NCI-H774 (cell line): ENCODE data around the gene PAK1IP1.
"Not testable (repeated sequence)": the region's sequence is repeated elsewhere in the genome, so short reads cannot be mapped to it uniquely, and the experiment has no call there.

ENCODE experiments used
- DNase-seq: peaks from one replicate; lab custom pipeline; 2025; lab: John Stamatoyannopoulos, UW

PAK1IP1 gene

GRCh38 chr6:10694302-10695085, at the start of gene PAK1IP1, which contains the start of gene C6orf52:
PAK1IP1 (plus strand) TSS chr6:10694972; CDS start chr6:10694986, 14 bp downstream.
C6orf52 (minus strand) TSS chr6:10694616; CDS start chr6:10687550, 7,066 bp downstream.
- DNase-seq = peak; percentile 91

- DNase-seq = no peak
Observed at GRCh38 chr6:10655508-10656055, 39.2 kb upstream of the PAK1IP1 start.

- no peak for DNase-seq
Observed at GRCh38 chr6:10658910-10659698, 35.7 kb upstream of the PAK1IP1 start.

GRCh38 chr6:10659699-10660348, 34.9 kb upstream of the PAK1IP1 start:
- DNase-seq = no peak

GRCh38 chr6:10660431-10661191, 34.2 kb upstream of the PAK1IP1 start:
- DNase-seq = not testable (repeated sequence)

- no peak for DNase-seq
Observed at GRCh38 chr6:10662207-10662606, 32.6 kb upstream of the PAK1IP1 start.

GRCh38 chr6:10662742-10663141, 32.0 kb upstream of the PAK1IP1 start:
- DNase-seq = no peak

- not testable (repeated sequence) for DNase-seq
Observed at GRCh38 chr6:10665595-10665994, 29.2 kb upstream of the PAK1IP1 start.

- no peak for DNase-seq
Observed at GRCh38 chr6:10668126-10668917, 26.4 kb upstream of the PAK1IP1 start.

GRCh38 chr6:10676403-10676802, 18.4 kb upstream of the PAK1IP1 start:
- DNase-seq = no peak

- no peak for DNase-seq
Observed at GRCh38 chr6:10678456-10678855, 16.3 kb upstream of the PAK1IP1 start.

GRCh38 chr6:10681795-10682194, 13.0 kb upstream of the PAK1IP1 start:
- no peak for DNase-seq

GRCh38 chr6:10682355-10682988, 12.3 kb upstream of the PAK1IP1 start:
- DNase-seq = no peak

GRCh38 chr6:10684618-10685017, 10.2 kb upstream of the PAK1IP1 start:
- DNase-seq = no peak

- no peak for DNase-seq
Observed at GRCh38 chr6:10685092-10685915, 9.5 kb upstream of the PAK1IP1 start.

- DNase-seq = no peak
Observed at GRCh38 chr6:10686901-10687300, 7.9 kb upstream of the PAK1IP1 start.

GRCh38 chr6:10687582-10687981, 7.2 kb upstream of the PAK1IP1 start:
- no peak for DNase-seq

GRCh38 chr6:10690651-10691445, 3.9 kb upstream of the PAK1IP1 start:
- peak; percentile 33 for DNase-seq
